HG03196 (cell line): ENCODE data around the gene SLC16A12.

Experiments
- ATAC-seq: cut with Tn5 transposase; IDR thresholded peaks from one replicate; pipeline ENCODE4 v1.9.1; 2021; ENCODE audit not compliant: unreplicated experiment

Gene SLC16A12

GRCh38 chr10:89535171-89536012 lies at the start of gene SLC16A12:
TSS of gene SLC16A12 (minus strand) at chr10:89535594. CDS start at chr10:89462578, 73,016 bp downstream.
- ATAC-seq, result no peak

- no peak for ATAC-seq
Measured at GRCh38 chr10:89582022-89582421, 46.6 kb upstream of the SLC16A12 start.

GRCh38 chr10:89580243-89580642 lies 44.8 kb upstream of the SLC16A12 start:
- ATAC-seq, result no peak

DNA sequence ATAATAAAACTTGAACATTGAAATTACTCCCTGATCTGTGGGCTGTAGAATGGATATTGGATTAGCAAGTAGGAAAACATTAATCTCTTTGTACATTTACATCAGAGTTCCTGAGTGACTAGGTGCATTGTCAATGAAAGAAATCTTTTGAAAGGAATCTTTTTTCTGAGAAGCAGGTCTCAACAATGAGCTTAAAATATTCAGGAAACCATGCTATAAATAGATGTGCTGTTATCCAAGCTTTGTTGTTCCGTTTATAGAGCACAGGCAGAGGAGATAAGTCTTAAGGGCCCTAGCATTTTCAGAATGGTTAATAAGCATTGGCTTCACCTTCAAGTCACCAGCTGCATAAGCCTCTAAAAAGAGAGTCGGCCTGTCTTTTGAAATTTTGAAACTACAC lies 41.3 kb upstream of the SLC16A12 start:
- ATAC-seq, result no peak

GRCh38 chr10:89576022-89576421 lies 40.6 kb upstream of the SLC16A12 start:
- no peak for ATAC-seq

- ATAC-seq, result no peak
Measured at GRCh38 chr10:89575031-89575430, 39.6 kb upstream of the SLC16A12 start.

GRCh38 chr10:89574368-89574767 lies 39.0 kb upstream of the SLC16A12 start:
- no peak for ATAC-seq

DNA sequence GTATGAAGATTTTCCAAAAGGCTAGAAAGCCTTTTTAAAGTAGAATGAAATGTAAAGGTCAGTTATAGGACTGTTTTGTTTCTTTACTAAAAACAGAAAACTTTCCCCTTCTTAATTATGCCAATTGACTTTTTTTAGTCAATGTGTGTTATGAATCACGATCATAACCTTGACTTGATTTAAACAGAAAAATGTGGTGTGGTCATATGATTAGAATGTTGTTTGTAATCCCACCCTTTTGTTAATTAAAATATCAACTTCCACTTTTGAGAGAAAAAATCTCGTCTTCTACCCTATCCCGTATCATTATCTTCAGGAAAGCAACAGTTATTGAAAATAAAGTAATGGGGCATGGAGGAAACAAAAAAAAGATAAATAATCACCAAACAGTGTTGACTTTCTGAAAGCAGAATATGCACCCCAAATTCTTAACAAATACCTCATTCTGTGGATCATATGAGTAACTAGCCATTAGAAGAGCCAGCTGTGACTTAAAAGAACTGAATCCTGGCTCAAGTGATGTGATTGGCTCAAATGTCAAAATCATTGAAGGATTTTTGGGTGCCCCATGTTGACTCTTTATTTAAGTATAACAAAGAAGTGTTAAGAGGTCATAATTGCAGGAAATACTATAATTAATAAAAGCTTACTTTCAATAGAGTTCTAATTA lies 32.3 kb upstream of the SLC16A12 start:
- ATAC-seq, result no peak

- no peak for ATAC-seq
Measured at GRCh38 chr10:89566992-89567391, 31.6 kb upstream of the SLC16A12 start.

DNA sequence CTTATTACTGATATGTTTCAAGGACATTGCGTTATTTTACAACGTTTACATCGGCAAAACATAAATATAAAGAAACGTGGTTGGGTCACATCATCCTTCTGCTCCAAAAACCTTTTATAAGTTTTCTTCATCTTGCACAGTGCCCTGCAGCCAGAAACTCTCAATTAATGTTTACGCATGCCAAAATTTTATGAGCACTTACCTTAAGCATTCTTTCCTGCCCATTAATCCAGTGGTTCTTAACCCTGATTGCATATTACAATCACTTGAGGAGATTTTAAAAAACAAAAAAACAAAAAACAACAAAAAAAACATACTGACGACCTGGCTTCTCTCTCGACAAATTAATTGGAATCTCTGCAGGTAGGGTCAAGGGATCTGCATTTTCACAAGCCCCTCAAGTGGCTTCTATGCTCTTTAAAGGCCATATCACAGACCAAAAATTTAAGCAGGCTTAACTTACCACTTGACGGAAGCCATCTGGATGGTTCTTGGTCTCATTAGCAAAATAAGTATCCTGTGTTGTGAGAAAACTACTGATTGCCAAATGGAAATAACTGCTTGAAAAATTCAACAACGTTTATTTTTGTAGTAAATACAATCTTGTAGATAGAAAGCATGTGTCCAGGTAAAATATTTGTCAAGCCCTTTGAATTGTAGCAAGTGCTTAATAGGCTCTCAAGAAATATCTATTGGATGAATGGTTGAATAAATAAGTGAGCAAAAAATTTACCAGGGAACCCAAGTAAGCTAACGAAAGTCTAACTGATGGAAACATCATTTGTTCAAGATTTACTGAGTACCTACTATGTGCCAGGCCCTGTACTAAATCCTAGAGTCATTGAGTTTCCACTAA lies 30.9 kb upstream of the SLC16A12 start:
- ATAC-seq, result no peak

GRCh38 chr10:89565180-89565579 lies 29.8 kb upstream of the SLC16A12 start:
- ATAC-seq, result no peak

DNA sequence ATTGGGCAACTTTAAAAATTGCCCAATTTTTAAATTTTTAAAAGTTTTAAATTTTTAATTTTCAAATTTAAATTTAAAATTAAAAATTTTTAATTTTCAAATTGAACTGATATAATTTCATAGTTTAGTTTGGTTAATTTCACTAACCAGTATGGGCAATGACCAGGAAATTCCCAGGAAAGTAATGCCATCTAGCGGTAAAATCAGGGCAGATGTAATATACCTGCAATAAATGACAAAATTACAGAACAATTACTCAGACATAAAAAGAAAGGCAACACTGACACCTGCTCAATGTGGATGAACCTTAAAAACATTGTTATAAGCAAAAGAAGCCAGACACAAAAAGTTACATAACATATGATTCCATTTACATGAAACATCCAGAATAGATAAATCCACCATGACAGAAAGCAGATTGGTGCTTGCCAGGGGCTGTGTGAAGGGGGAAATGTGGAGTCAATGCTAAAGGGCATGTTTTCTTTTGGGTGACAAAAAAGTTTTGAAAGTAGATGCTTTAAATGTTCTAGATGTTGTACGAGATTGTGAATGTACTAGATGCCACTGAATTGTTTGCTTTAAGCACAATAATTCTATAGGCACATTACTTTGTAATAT lies 28.6 kb upstream of the SLC16A12 start:
- no peak for ATAC-seq

DNA sequence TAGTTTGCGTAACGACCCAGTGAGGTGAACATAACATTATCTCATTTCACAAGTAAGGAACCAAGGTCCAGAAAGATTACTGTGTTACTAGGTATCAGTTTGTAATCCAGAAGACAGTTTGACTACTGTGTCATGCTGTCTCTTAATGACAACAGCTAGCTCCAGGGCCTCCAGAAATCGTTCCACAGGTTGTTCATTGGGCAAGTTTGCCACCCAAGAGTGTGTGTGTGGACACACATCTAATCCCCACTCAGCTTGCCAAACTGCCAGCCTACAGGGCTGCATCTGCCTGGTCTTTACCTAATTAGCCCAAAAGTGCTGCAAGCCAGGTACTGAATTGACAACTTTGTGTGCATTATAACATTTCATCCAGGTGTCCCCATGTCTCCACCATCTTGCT lies 27.9 kb upstream of the SLC16A12 start:
- no peak for ATAC-seq

GRCh38 chr10:89556600-89556999 lies 21.2 kb upstream of the SLC16A12 start:
- no peak for ATAC-seq

GRCh38 chr10:89555688-89556445 lies 20.5 kb upstream of the SLC16A12 start:
- no peak for ATAC-seq

DNA sequence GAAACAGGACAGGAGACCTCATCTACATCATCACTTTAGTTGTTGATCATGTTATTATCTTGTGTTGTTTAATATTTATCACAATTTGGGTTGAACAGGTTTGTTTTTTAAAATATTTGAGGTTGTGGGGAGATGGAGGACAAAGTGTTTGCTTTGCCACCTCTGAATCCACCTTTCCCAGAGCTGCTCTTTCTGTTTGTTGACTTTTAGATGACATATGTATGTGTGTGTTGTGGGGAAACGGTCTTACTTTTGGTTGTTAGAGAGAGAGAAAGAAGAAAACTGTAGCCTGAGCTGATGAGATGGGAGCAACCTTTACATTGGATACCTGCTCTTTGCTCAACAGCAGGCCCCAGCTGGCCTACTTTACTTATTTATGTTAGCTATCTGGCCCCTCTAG lies 19.0 kb upstream of the SLC16A12 start:
- no peak for ATAC-seq

GRCh38 chr10:89553064-89553734 lies 17.8 kb upstream of the SLC16A12 start:
- ATAC-seq, result no peak

- no peak for ATAC-seq
Measured at GRCh38 chr10:89552213-89552612, 16.8 kb upstream of the SLC16A12 start.

GRCh38 chr10:89550509-89550908 lies 15.1 kb upstream of the SLC16A12 start:
- no peak for ATAC-seq

DNA sequence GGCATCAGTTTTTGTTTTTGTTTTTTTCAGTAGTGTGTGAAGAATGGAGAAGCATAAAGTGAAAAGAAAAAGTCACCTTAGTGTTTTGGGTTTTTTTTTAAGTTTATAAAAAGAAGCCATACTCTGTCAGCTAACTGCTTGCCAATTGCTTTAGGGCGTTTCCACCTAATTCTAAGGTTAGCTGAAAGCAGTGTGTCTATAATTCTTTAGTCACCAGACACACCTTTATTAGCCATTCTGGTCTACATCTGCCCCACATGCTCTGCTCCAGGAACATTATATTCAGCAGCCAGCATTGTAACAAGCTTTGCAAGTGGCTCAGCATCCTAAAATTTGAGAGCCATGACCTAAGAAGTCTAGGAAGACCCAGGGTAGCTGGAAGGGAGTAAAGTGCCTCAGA lies 14.1 kb upstream of the SLC16A12 start:
- no peak for ATAC-seq
